ENCODE results near the gene TMEM236. TPM values are rescaled to one million over a fixed set of nuclear protein-coding genes. Genes with fewer than 3 reads are reported as not detected.

TMEM236 gene
- total RNA-seq, 1 donor from 2014 or later, result 0.09 TPM

- intact Hi-C loops (cut with micrococcal nuclease), result no loop called here
- CTCF ChIA-PET, result no interaction called here
- Mint-ChIP-seq H3K9me3 (no peaks in the 10 kb centered on the region), H3K27ac (no peak overlapping the region), H3K27me3 (peaks cover 12% of the 10 kb centered on the region), H3K4me1 (no peaks in the 10 kb centered on the region), H3K4me3 (no peak overlapping the region), H3K36me3 (ENCODE audit: low read depth) (no peaks in the 10 kb centered on the region)
- POLR2A ChIA-PET, result no interaction called here
- ATAC-seq (ENCODE audit: low read depth), result no peak
- no peak for DNase-seq
- no peak for TF ChIP-seq CTCF (IDR thresholded peaks at IDR 0.05)
These were observed 65.8 kb downstream of the TMEM236 start for GRCh38 chr10:17817790-17818189.

DNA sequence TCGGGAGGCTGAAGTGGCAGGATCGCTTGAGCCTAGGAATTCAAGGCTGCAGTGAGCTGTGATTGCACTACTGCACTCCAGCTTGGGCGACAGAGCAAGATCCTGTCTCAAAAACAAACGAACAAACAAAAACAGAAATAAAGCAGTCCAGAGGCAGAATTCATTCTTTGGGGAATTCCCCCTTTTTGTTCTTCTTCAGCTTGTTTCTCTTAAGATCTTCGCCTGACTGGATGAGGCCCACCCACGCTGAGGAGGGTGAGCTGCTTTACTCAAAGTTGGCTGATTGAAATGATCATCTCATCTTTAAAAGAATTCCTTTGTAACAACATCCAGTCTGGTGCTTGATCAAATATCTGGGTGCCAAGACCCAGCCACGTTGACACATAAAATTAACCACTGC, 67.8 kb downstream of the TMEM236 start:
- Mint-ChIP-seq H3K4me3 (no peak overlapping the region), H3K9me3 (no peaks in the 10 kb centered on the region), H3K4me1 (no peaks in the 10 kb centered on the region), H3K27me3 (peaks cover 3% of the 10 kb centered on the region), H3K27ac (no peak overlapping the region), H3K36me3 (ENCODE audit: low read depth) (no peaks in the 10 kb centered on the region)
- no peak for DNase-seq
- ChIA-PET POLR2A (no interaction called here), CTCF (no interaction called here)
- intact Hi-C loops (cut with micrococcal nuclease), result no loop called here
- no peak for TF ChIP-seq CTCF (IDR thresholded peaks at IDR 0.05)
- no peak for ATAC-seq (ENCODE audit: low read depth)

GRCh38 chr10:17820943-17821342, 68.9 kb downstream of the TMEM236 start:
- DNase-seq, result no peak
- no peaks in the 10 kb centered on the region for H3K4me1 Mint-ChIP-seq
- POLR2A ChIA-PET, result no interaction called here
- TF ChIP-seq CTCF (IDR thresholded peaks at IDR 0.05), result no peak
- H3K4me3 Mint-ChIP-seq, result no peak overlapping the region
- H3K27ac Mint-ChIP-seq, result no peak overlapping the region
- no peaks in the 10 kb centered on the region for H3K9me3 Mint-ChIP-seq
- no peak for ATAC-seq (ENCODE audit: low read depth)
- peaks cover 3% of the 10 kb centered on the region for H3K27me3 Mint-ChIP-seq
- intact Hi-C loops (cut with micrococcal nuclease), result no loop called here
- CTCF ChIA-PET, result no interaction called here
- no peaks in the 10 kb centered on the region for H3K36me3 Mint-ChIP-seq (ENCODE audit: low read depth)

DNA sequence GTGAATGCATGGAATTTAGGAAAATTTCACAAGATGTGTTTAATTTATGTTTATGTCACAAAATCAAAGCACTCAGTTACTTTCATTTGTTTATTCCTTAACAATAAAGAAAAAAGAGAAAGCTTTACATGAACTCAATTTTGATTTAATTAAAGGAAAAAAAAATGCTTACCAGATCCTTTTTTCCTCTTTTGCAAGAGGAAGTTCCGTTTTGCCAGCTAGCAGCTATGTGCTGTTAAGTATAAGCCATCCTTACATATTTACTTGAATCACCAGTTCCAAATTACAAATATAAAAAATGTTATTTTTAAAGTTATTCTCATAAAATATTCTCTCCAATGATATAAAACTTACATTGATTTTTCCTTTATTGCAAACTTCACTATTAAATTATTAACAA, 69.9 kb downstream of the TMEM236 start:
- TF ChIP-seq CTCF (IDR thresholded peaks at IDR 0.05), result no peak
- Mint-ChIP-seq H3K4me3 (no peak overlapping the region), H3K27me3 (peaks cover 3% of the 10 kb centered on the region), H3K36me3 (ENCODE audit: low read depth) (no peaks in the 10 kb centered on the region), H3K4me1 (no peaks in the 10 kb centered on the region), H3K27ac (no peak overlapping the region), H3K9me3 (no peaks in the 10 kb centered on the region)
- CTCF ChIA-PET, result no interaction called here
- ATAC-seq (ENCODE audit: low read depth), result no peak
- POLR2A ChIA-PET, result no interaction called here
- no peak for DNase-seq
- intact Hi-C loops (cut with micrococcal nuclease), result no loop called here

GRCh38 chr10:17831341-17831740, 79.3 kb downstream of the TMEM236 start:
- Mint-ChIP-seq H3K9me3 (no peaks in the 10 kb centered on the region), H3K4me1 (peaks cover 6% of the 10 kb centered on the region), H3K4me3 (no peak overlapping the region), H3K27ac (no peak overlapping the region), H3K27me3 (peaks cover 2% of the 10 kb centered on the region), H3K36me3 (ENCODE audit: low read depth) (no peaks in the 10 kb centered on the region)
- POLR2A ChIA-PET, result no interaction called here
- DNase-seq (no peak), ATAC-seq (ENCODE audit: low read depth) (peak; percentile 64)
- TF ChIP-seq CTCF (IDR thresholded peaks at IDR 0.05), result no peak
- intact Hi-C loops (cut with micrococcal nuclease), result no loop called here
- CTCF ChIA-PET, result no interaction called here
